Measurements from ENCODE around the gene CBX7. TPM values are rescaled to one million over a fixed set of nuclear protein-coding genes. Genes with fewer than 3 reads are reported as not detected.

CBX7 gene
- polyA plus RNA-seq, 3 donors = 3.1 to 18.0 (median 4.0) TPM

GRCh38 chr22:39155421-39155820, 2.9 kb upstream of the CBX7 start:
- no peak for DNase-seq
- TF ChIP-seq, protein P1, sequence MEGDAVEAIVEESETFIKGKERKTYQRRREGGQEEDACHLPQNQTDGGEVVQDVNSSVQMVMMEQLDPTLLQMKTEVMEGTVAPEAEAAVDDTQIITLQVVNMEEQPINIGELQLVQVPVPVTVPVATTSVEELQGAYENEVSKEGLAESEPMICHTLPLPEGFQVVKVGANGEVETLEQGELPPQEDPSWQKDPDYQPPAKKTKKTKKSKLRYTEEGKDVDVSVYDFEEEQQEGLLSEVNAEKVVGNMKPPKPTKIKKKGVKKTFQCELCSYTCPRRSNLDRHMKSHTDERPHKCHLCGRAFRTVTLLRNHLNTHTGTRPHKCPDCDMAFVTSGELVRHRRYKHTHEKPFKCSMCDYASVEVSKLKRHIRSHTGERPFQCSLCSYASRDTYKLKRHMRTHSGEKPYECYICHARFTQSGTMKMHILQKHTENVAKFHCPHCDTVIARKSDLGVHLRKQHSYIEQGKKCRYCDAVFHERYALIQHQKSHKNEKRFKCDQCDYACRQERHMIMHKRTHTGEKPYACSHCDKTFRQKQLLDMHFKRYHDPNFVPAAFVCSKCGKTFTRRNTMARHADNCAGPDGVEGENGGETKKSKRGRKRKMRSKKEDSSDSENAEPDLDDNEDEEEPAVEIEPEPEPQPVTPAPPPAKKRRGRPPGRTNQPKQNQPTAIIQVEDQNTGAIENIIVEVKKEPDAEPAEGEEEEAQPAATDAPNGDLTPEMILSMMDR (IDR thresholded peaks at IDR 0.05) = no peak
- Histone ChIP-seq H3K27ac (ENCODE audit: low read depth in 1 of 2, low read length in 2 of 2) (no peak overlapping the region), H3K4me3 (replicated peaks in 1 of 3; ENCODE audit: low read depth in 2 of 3, low read length in 3 of 3) (no peak overlapping the region), H2AFZ (ENCODE audit: insufficient read depth, low read depth, low read length, poor library complexity, severe bottlenecking) (no peak overlapping the region), H3K9me3 (replicated peaks in 1 of 2; ENCODE audit: control insufficient read depth in 1 of 2, insufficient read depth in 1 of 2, low read length in 2 of 2) (no peaks in the 10 kb centered on the region), H3K4me1 (ENCODE audit: control insufficient read depth in 1 of 2, insufficient read depth in 2 of 2, low read length in 2 of 2) (peaks cover 18 to 25% of the 10 kb centered on the region in 2 donors), H3K9ac (ENCODE audit: insufficient read depth, low read length, poor library complexity, severe bottlenecking) (no peak overlapping the region), H3K79me2 (ENCODE audit: insufficient read depth, low read length) (no peaks in the 10 kb centered on the region), H3K4me2 (replicated peaks; ENCODE audit: extremely low read depth, low read length, poor library complexity, severe bottlenecking) (no peak overlapping the region), H3K27me3 (ENCODE audit: control insufficient read depth in 2 of 2, insufficient read depth in 2 of 2, low read length in 2 of 2) (peaks cover 19 to 37% of the 10 kb centered on the region in 2 donors), H3K36me3 (replicated peaks in 1 of 2; ENCODE audit: control insufficient read depth in 1 of 2, insufficient read depth in 2 of 2, low read length in 2 of 2) (no peaks in the 10 kb centered on the region), H4K20me1 (ENCODE audit: insufficient read depth, low read length) (no peaks in the 10 kb centered on the region)
- Mint-ChIP-seq H3K4me3 (peak overlapping the region in 1 of 2 donors; percentile 78), H3K27me3 (ENCODE audit: low read depth in 3 of 3) (peaks cover 36 to 49% (median 47%) of the 10 kb centered on the region in 3 donors), H3K27ac (peak overlapping the region in 1 of 7 donors; percentile 47), H3K36me3 (peaks cover 3 to 7% of the 10 kb centered on the region in 2 donors), H3K4me1 (peaks cover 22% of the 10 kb centered on the region), H3K9me3 (peaks cover 0 to 6% (median 5%) of the 10 kb centered on the region in 7 donors)
- 95% methylated on average over 13 of the region's 18 CpGs for WGBS (ENCODE audit: insufficient coverage)
- intact Hi-C loops (cut with micrococcal nuclease) = no loop called here

DNA sequence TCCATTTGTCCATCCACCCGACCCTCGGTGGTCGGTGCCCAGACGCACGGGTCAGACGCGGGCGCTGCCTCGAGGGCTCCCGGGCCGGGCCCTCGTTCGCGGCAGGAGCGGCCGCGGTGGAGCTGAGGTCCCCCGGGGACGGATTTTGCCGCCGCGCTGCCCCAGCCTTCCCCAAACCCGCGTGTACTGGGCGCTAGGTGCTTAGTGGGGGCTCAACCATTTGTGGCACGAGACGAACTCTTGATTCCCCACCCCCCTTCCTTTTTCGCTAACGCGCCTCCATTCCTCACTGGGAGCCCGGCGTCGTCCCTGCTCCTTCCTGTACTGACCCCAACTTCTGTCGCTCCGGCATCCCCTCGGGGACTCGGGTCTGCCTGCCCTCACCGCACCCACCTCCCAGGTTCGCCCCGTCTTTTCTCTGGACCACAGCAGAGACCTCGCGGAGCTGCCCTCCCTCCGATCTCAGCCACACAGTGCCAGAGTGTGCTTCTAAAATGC, 789 bp upstream of the CBX7 start:
- peaks cover 0 to 6% (median 5%) of the 10 kb centered on the region in 7 donors for H3K9me3 Mint-ChIP-seq
- H3K36me3 Mint-ChIP-seq = peaks cover 11 to 14% of the 10 kb centered on the region in 2 donors
- Histone ChIP-seq H3K4me3 (replicated peaks in 1 of 3; ENCODE audit: low read depth in 2 of 3, low read length in 3 of 3) (peak overlapping the region; percentile 28 to 84 (median 64)), H3K79me2 (ENCODE audit: insufficient read depth, low read length) (no peaks in the 10 kb centered on the region), H4K20me1 (ENCODE audit: insufficient read depth, low read length) (no peaks in the 10 kb centered on the region), H2AFZ (ENCODE audit: insufficient read depth, low read depth, low read length, poor library complexity, severe bottlenecking) (peak overlapping the region; percentile 87), H3K4me1 (ENCODE audit: control insufficient read depth in 1 of 2, insufficient read depth in 2 of 2, low read length in 2 of 2) (peaks cover 18 to 25% of the 10 kb centered on the region in 2 donors), H3K36me3 (replicated peaks in 1 of 2; ENCODE audit: control insufficient read depth in 1 of 2, insufficient read depth in 2 of 2, low read length in 2 of 2) (peaks cover 0 to 14% of the 10 kb centered on the region in 2 donors), H3K9me3 (replicated peaks in 1 of 2; ENCODE audit: control insufficient read depth in 1 of 2, insufficient read depth in 1 of 2, low read length in 2 of 2) (no peaks in the 10 kb centered on the region), H3K9ac (ENCODE audit: insufficient read depth, low read length, poor library complexity, severe bottlenecking) (peak overlapping the region; percentile 63), H3K4me2 (replicated peaks; ENCODE audit: extremely low read depth, low read length, poor library complexity, severe bottlenecking) (peak overlapping the region; percentile 89), H3K27me3 (ENCODE audit: control insufficient read depth in 2 of 2, insufficient read depth in 2 of 2, low read length in 2 of 2) (peaks cover 19 to 35% of the 10 kb centered on the region in 2 donors), H3K27ac (ENCODE audit: low read depth in 1 of 2, low read length in 2 of 2) (no peak overlapping the region)
- peak in 1 of 3 donors; percentile 14 for DNase-seq
- H3K4me3 Mint-ChIP-seq = peak overlapping the region; percentile 80 to 90
- H3K27me3 Mint-ChIP-seq (ENCODE audit: low read depth in 3 of 3) = peaks cover 36 to 47% (median 42%) of the 10 kb centered on the region in 3 donors
- intact Hi-C loops (cut with micrococcal nuclease) = loop anchor here (2.0 to 5.0 kb wide), 3 partner anchors 159 to 369 kb away; partner anchors contain the start of genes ATF4 (in 1 of the 2) and CBX6 (in 1 of the 2)
- peaks cover 25% of the 10 kb centered on the region for H3K4me1 Mint-ChIP-seq
- TF ChIP-seq, protein P1 (IDR thresholded peaks at IDR 0.05) = no peak
- under 1% methylated on average over 43 of the region's 43 CpGs for WGBS (ENCODE audit: insufficient coverage)
- H3K27ac Mint-ChIP-seq = peak overlapping the region in 6 of 7 donors; percentile 32 to 84 (median 72)

Measured in CD14-positive monocyte (primary cell).